Measurements from ENCODE around the gene FXYD7. TPM values are rescaled to one million over a fixed set of nuclear protein-coding genes. Genes with fewer than 3 reads are reported as not detected.

FXYD7 gene
- total RNA-seq, 1 donor from 2014 or later, result not detected

- H3K4me3 ChIP-seq (ENCODE audit: low read depth, low read length), result no peak overlapping the region
- no peaks in the 10 kb centered on the region for H3K36me3 ChIP-seq (ENCODE audit: control insufficient read depth, insufficient read depth, low read length)
- no peak for DNase-seq (ENCODE audit: low read depth)
- H3K27me3 ChIP-seq (ENCODE audit: control insufficient read depth, insufficient read depth, low read length), result peaks cover 6% of the 10 kb centered on the region
- TF ChIP-seq CTCF (IDR thresholded peaks at IDR 0.05; ENCODE audit: insufficient read depth, low read length, poor library complexity, severe bottlenecking), result no peak
Measured at GRCh38 chr19:35199481-35199880, 56.4 kb downstream of the FXYD7 start.

- no peak for TF ChIP-seq CTCF (IDR thresholded peaks at IDR 0.05; ENCODE audit: insufficient read depth, low read length, poor library complexity, severe bottlenecking)
- H3K4me3 ChIP-seq (ENCODE audit: low read depth, low read length), result no peak overlapping the region
- no peak for DNase-seq (ENCODE audit: low read depth)
- peaks cover 8% of the 10 kb centered on the region for H3K27me3 ChIP-seq (ENCODE audit: control insufficient read depth, insufficient read depth, low read length)
- H3K36me3 ChIP-seq (ENCODE audit: control insufficient read depth, insufficient read depth, low read length), result no peaks in the 10 kb centered on the region
Measured at GRCh38 chr19:35202722-35203688, 60.0 kb downstream of the FXYD7 start.

Other genes starting within 250 kb of the FXYD7 start
- gene ZNF30, start 216.4 kb upstream of the FXYD7 start, total RNA-seq, result 1.6 and 2.1 TPM in 2 replicates
- gene ZNF792, start 179.0 kb upstream of the FXYD7 start, total RNA-seq, result 5.6 and 6.1 TPM in 2 replicates
- 88.0 and 104 TPM in 2 replicates for gene GRAMD1A, start 142.9 kb upstream of the FXYD7 start, total RNA-seq
- 1.6 and 1.8 TPM in 2 replicates for gene SCN1B, start 112.8 kb upstream of the FXYD7 start, total RNA-seq
- 1.6 and 2.3 TPM in 2 replicates for gene HPN, start 101.5 kb upstream of the FXYD7 start, total RNA-seq
- 0.50 and 0.89 TPM in 2 replicates for gene FXYD3, start 27.4 kb upstream of the FXYD7 start, total RNA-seq
- gene LGI4, start 8.2 kb upstream of the FXYD7 start, total RNA-seq, result not detected in 2 replicates
- gene FXYD1, start 4.4 kb upstream of the FXYD7 start, total RNA-seq, result not detected in 2 replicates
- 135 and 153 TPM in 2 replicates for gene FXYD5, start 11.5 kb downstream of the FXYD7 start, total RNA-seq
- gene FAM187B, start 85.5 kb downstream of the FXYD7 start, total RNA-seq, result not detected in 2 replicates
- gene LSR, start 105.7 kb downstream of the FXYD7 start, total RNA-seq, result 147 and 247 TPM in 2 replicates
- gene USF2, start 125.7 kb downstream of the FXYD7 start, total RNA-seq, result 95.1 and 96.5 TPM in 2 replicates
- gene HAMP, start 139.3 kb downstream of the FXYD7 start, total RNA-seq, result not detected in 2 replicates
- 0.04 TPM in 1 of 2 replicates, not detected in the other for gene MAG, start 148.9 kb downstream of the FXYD7 start, total RNA-seq
- gene CD22, start 185.9 kb downstream of the FXYD7 start, total RNA-seq, result 0.75 and 2.9 TPM in 2 replicates
- 0.04 TPM in 1 of 2 replicates, not detected in the other for gene FFAR1, start 204.6 kb downstream of the FXYD7 start, total RNA-seq
- not detected in 2 replicates for gene FFAR3, start 215.2 kb downstream of the FXYD7 start, total RNA-seq
- gene GPR42, start 227.8 kb downstream of the FXYD7 start, total RNA-seq, result not detected in 2 replicates

Measured in kidney epithelial cell (primary cell).